Esophagus squamous epithelium (tissue), 5 donors: ENCODE results near the gene TSGA10. TPM values are rescaled to one million over a fixed set of nuclear protein-coding genes. Genes with fewer than 3 reads are reported as not detected.
A peak's percentile ranks its signal among the peaks of the same experiment; 100 is the strongest.
"Not testable (repeated sequence)": the region's sequence is repeated elsewhere in the genome, so short reads cannot be mapped to it uniquely, and the experiment has no call there.

Source experiments
- DNase-seq: peaks from one replicate; lab custom pipeline; 2025; lab: John Stamatoyannopoulos, UW
- H3K27ac ChIP-seq, 4 donors: fragments of 200-600 bp; sonication (generic); one replicate each; pipeline ENCODE4 v1.5.1; 2016 to 2019; ENCODE audit warnings: mild to moderate bottlenecking in 1 of 4
- H3K27me3 ChIP-seq, 4 donors: fragments of 200-600 bp; sonication (generic); 1 replicate in 3 of 4; 2 replicates in 1 of 4; pipeline versions ENCODE4 v1.5.1 to v1.6.0; 2017 to 2021; ENCODE audit warnings: antibody characterized with exemption in 1 of 4
- H3K36me3 ChIP-seq, 3 donors: fragments of 200-600 bp; sonication (generic); one replicate each; pipeline ENCODE4 v1.5.1; 2016 to 2019
- H3K4me1 ChIP-seq, 3 donors: fragments of 200-600 bp; sonication (generic); one replicate each; pipeline ENCODE4 v1.5.1; 2017 to 2019
- H3K4me3 ChIP-seq, 4 donors: fragments of 200-600 bp; sonication (generic); 1 replicate in 3 of 4; 2 replicates in 1 of 4; pipeline ENCODE4 v1.5.1; 2016 to 2019; ENCODE audit warnings: mild to moderate bottlenecking in 2 of 4, moderate library complexity in 1 of 4
- H3K9me3 ChIP-seq, 3 donors: fragments of 200-600 bp; sonication (generic); one replicate each; pipeline ENCODE4 v1.5.1; 2016 to 2019
- POLR2A ChIP-seq, 4 donors: fragments of 450-650 bp; IDR thresholded peaks; one replicate each; pipeline ENCODE4 v1.6.1; 2017; ENCODE audit warnings: antibody characterized with exemption in 4 of 4, mild to moderate bottlenecking in 4 of 4, moderate library complexity in 3 of 4
- WGBS, 2 donors: methylation state at CpG; one replicate each; pipeline ENCODE4 v1.1.5; 2018; 5-methylcytosine and 5-hydroxymethylcytosine counted together
- intact Hi-C: fragments of 100-400 bp; cut with DNase I; formaldehyde crosslinking; loops from one replicate; pipeline ENCODE4 v1.15.0; 2022
- total RNA-seq, 4 donors: library from RNA; depleted of rRNA; stranded (reverse); fragments of >200 nt; gene quantifications; one replicate each; pipeline ENCODE4 v1.1.0, GENCODE V29; 2016
- TF ChIP-seq, protein P1 (sequence below), 6 experiments: fragments of 450-650 bp in 4 of 6; fragments of 200-600 bp in 2 of 6; sonication (generic) in 2 of 6; IDR thresholded peaks; one replicate each; pipeline ENCODE4 v1.5.1; 2016 to 2019; ENCODE audit warnings: antibody characterized with exemption in 6 of 6, mild to moderate bottlenecking in 4 of 6, moderate library complexity in 4 of 6
- donor health status: DM: yes; HTN: yes; CAD: no.

TSGA10 gene
- total RNA-seq, 4 donors from 2014 or later = 2.3 to 12.1 (median 4.8) TPM

GRCh38 chr2:99198103-99198841 is 43.5 kb upstream of the TSGA10 start:
- Histone ChIP-seq H3K27me3 (no peaks in the 10 kb centered on the region), H3K36me3 (peaks cover 5 to 54% (median 13%) of the 10 kb centered on the region in 3 donors), H3K9me3 (no peaks in the 10 kb centered on the region), H3K27ac (peak overlapping the region in 3 of 4 donors; percentile 40 to 67 (median 63)), H3K4me1 (peaks cover 0 to 18% (median 0%) of the 10 kb centered on the region in 3 donors), H3K4me3 (no peak overlapping the region)
- intact Hi-C loops = no loop called here
- no peak for DNase-seq
- 71 to 79% methylated on average over 6 of the region's 6 CpGs for WGBS, 2 donors
- TF ChIP-seq, protein P1, sequence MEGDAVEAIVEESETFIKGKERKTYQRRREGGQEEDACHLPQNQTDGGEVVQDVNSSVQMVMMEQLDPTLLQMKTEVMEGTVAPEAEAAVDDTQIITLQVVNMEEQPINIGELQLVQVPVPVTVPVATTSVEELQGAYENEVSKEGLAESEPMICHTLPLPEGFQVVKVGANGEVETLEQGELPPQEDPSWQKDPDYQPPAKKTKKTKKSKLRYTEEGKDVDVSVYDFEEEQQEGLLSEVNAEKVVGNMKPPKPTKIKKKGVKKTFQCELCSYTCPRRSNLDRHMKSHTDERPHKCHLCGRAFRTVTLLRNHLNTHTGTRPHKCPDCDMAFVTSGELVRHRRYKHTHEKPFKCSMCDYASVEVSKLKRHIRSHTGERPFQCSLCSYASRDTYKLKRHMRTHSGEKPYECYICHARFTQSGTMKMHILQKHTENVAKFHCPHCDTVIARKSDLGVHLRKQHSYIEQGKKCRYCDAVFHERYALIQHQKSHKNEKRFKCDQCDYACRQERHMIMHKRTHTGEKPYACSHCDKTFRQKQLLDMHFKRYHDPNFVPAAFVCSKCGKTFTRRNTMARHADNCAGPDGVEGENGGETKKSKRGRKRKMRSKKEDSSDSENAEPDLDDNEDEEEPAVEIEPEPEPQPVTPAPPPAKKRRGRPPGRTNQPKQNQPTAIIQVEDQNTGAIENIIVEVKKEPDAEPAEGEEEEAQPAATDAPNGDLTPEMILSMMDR (IDR thresholded peaks at IDR 0.05) = no peak
- no peak for TF ChIP-seq POLR2A (IDR thresholded peaks at IDR 0.05)

GRCh38 chr2:99192364-99192763 is 37.6 kb upstream of the TSGA10 start:
- H3K4me3 ChIP-seq, intact Hi-C loops, H3K27ac ChIP-seq, DNase-seq, H3K27me3 ChIP-seq, H3K9me3 ChIP-seq, H3K4me1 ChIP-seq: not testable (repeated sequence)
- H3K36me3 ChIP-seq = peaks cover 5 to 100% (median 18%) of the 10 kb centered on the region in 3 donors
- WGBS, 2 donors = 98 to 100% methylated on average over 4 of the region's 4 CpGs

GRCh38 chr2:99190548-99190947 is 35.8 kb upstream of the TSGA10 start:
- Histone ChIP-seq H3K4me1 (no peaks in the 10 kb centered on the region), H3K27me3 (no peaks in the 10 kb centered on the region), H3K4me3 (no peak overlapping the region), H3K27ac (no peak overlapping the region), H3K9me3 (no peaks in the 10 kb centered on the region), H3K36me3 (peaks cover under 1 to 94% (median 11%) of the 10 kb centered on the region in 3 donors)
- intact Hi-C loops = no loop called here
- TF ChIP-seq, protein P1 (IDR thresholded peaks at IDR 0.05) = no peak
- no peak for TF ChIP-seq POLR2A (IDR thresholded peaks at IDR 0.05)
- 78 to 89% methylated on average over 1 of the region's 1 CpG for WGBS, 2 donors
- no peak for DNase-seq

DNA sequence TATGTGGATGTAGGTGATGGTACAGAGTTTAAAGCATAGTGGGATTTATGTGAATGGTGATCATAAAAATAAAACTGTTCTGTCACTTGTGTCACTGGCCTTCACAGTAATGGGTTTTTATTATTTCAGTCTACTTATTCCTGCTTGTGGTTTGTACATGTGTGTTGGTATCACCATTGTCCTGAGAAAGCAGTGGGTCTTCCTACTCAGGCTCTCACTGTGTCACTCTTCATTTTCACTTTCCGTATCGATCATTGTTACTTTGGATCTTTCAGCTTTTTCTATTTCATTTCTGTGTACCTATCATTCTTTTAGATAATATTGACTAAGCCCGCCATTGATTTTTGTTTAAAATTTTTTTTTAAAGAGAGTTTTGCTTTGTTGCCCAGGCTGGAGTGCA is 33.6 kb upstream of the TSGA10 start:
- Histone ChIP-seq H3K9me3 (no peaks in the 10 kb centered on the region), H3K36me3 (peaks cover 0 to 72% (median 9%) of the 10 kb centered on the region in 3 donors), H3K27me3 (no peaks in the 10 kb centered on the region), H3K27ac (no peak overlapping the region), H3K4me1 (peaks cover 0 to 12% (median 0%) of the 10 kb centered on the region in 3 donors), H3K4me3 (no peak overlapping the region)
- intact Hi-C loops = loop anchor here (10.0 kb wide), 1 partner anchor 146 kb away; the partner anchor contains the start of genes EIF5B and TXNDC9
- TF ChIP-seq, protein P1 (IDR thresholded peaks at IDR 0.05) = no peak
- TF ChIP-seq POLR2A (IDR thresholded peaks at IDR 0.05) = no peak
- 95 to 97% methylated on average over 3 of the region's 3 CpGs for WGBS, 2 donors
- no peak for DNase-seq

- peaks cover 0 to 25% (median 6%) of the 10 kb centered on the region in 3 donors for H3K4me1 ChIP-seq
- no peak overlapping the region for H3K4me3 ChIP-seq
- no peaks in the 10 kb centered on the region for H3K27me3 ChIP-seq
- H3K36me3 ChIP-seq = peaks cover 0 to 59% (median 9%) of the 10 kb centered on the region in 3 donors
- H3K27ac ChIP-seq = no peak overlapping the region
- DNase-seq = no peak
- no peak for TF ChIP-seq POLR2A (IDR thresholded peaks at IDR 0.05)
- TF ChIP-seq, protein P1 (IDR thresholded peaks at IDR 0.05) = no peak
- H3K9me3 ChIP-seq = no peaks in the 10 kb centered on the region
- intact Hi-C loops = loop anchor here (10.0 kb wide), 1 partner anchor 148 kb away; the partner anchor contains the start of genes EIF5B and TXNDC9
Measured at GRCh38 chr2:99187011-99187410, 32.3 kb upstream of the TSGA10 start.
